OCI-LY3 (cell line): Measurements from ENCODE around the gene IL33.

Experiments used
- H2AFZ ChIP-seq: fragments of 200-600, 300-600 bp; shearing (Covaris generic); 2 replicates; pipeline ENCODE4 v1.6.0; 2014; ENCODE audit warnings: antibody characterized with exemption, low read depth, low read length
- H3K27ac ChIP-seq: fragments of 200-600, 300-600 bp; sonication (generic); 2 replicates; pipeline ENCODE4 v1.5.1; 2014; ENCODE audit warnings: mild to moderate bottlenecking, low read length, moderate library complexity, mixed read lengths
- H3K27me3 ChIP-seq: fragments of 200-600, 300-600 bp; sonication (generic); 2 replicates; pipeline ENCODE4 v1.6.1; 2014; ENCODE audit warnings: low read depth, low read length, mixed read lengths
- H3K36me3 ChIP-seq: fragments of 200-600, 300-600 bp; sonication (generic); replicated peaks from 2 replicates; pipeline ENCODE3; 2014; ENCODE audit warnings: low read depth, low read length, mixed read lengths
- H3K4me1 ChIP-seq: fragments of 300-600, 200-600 bp; sonication (generic); 2 replicates; pipeline ENCODE4 v1.6.1; 2014; ENCODE audit warnings: low read length, mixed read lengths
- H3K4me2 ChIP-seq: fragments of 200-600, 300-600 bp; sonication (generic); 2 replicates; pipeline ENCODE4 v1.6.1; 2014; ENCODE audit warnings: low read length, mixed read lengths
- H3K4me3 ChIP-seq: fragments of 300-600, 200-600 bp; sonication (generic); 2 replicates; pipeline ENCODE4 v1.5.1; 2014; ENCODE audit warnings: antibody characterized with exemption, mild to moderate bottlenecking, low read length, moderate library complexity
- H3K79me2 ChIP-seq: fragments of 300-600, 200-600 bp; shearing (Covaris generic); 2 replicates; pipeline ENCODE4 v1.6.1; 2014; ENCODE audit warnings: mild to moderate bottlenecking, low read length, mixed read lengths
- H3K9ac ChIP-seq: fragments of 300-600, 200-600 bp; shearing (Covaris generic); 2 replicates; pipeline ENCODE4 v1.6.0; 2014; ENCODE audit warnings: mild to moderate bottlenecking, low read length, moderate library complexity
- H3K9me3 ChIP-seq: fragments of 200-600, 300-600 bp; shearing (Covaris generic); 2 replicates; pipeline ENCODE4 v1.6.1; 2014; ENCODE audit warnings: low read length, mixed read lengths; ENCODE audit not compliant: insufficient read depth
- H4K20me1 ChIP-seq: fragments of 200-600, 300-600 bp; sonication (generic); 2 replicates; pipeline ENCODE4 v1.6.1; 2016; ENCODE audit warnings: low read length, mixed read lengths; ENCODE audit not compliant: insufficient read depth
- EZH2phosphoT487 ChIP-seq: fragments of 200-600 bp; shearing (Covaris generic); IDR thresholded peaks from 2 replicates; pipeline ENCODE4 v1.6.1; 2018; ENCODE audit warnings: antibody characterized with exemption, mixed run types, low read depth
- TF ChIP-seq, protein P1 (sequence below): fragments of 200-600, 300-600 bp; sonication (generic); IDR thresholded peaks from 2 replicates; pipeline ENCODE4 v1.5.1; 2014; ENCODE audit warnings: antibody characterized with exemption, low read length, low read depth

IL33 gene

DNA sequence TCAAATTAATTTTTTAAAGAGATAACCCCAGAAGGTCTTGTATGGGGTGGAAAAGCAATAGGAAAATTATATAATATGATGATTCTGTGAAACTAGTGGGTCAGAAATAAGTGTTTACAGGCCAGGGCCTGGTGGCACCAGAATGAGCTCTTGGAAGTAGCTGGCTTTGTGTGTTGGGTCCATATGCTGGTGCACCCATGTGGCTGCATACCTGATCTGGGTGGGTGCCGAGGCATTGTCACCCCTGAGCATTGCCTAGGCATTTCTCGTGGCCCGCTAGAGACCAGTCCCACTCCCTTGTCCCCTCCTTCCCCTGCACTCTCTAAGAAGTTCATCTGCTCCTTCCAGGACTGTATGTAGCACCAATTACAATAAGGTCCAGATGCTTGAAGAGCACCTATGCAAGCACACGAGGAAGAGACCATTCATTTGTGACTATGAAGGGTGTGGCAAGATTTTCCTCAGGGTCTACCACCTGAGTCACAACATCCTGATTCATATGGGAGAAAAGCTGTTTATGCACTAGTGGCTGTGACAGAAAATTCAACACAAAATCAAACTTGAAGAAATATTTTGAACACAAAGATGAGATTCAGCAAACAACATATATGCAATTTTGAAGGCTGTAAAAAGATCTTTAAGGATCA lies 19.8 kb upstream of the IL33 start:
- Histone ChIP-seq H3K36me3 (no peaks in the 10 kb centered on the region), H3K4me1 (no peaks in the 10 kb centered on the region; the same call in 1 of the 2 replicates), H3K9me3 (no peaks in the 10 kb centered on the region; the same call in 1 of the 2 replicates), H4K20me1 (no peaks in the 10 kb centered on the region), H3K9ac (no peak overlapping the region), H3K4me3 (no peak overlapping the region), H3K27ac (no peak overlapping the region), H2AFZ (no peak overlapping the region), H3K79me2 (no peaks in the 10 kb centered on the region), H3K27me3 (no peaks in the 10 kb centered on the region), H3K4me2 (no peak overlapping the region)
- TF ChIP-seq, protein P1, sequence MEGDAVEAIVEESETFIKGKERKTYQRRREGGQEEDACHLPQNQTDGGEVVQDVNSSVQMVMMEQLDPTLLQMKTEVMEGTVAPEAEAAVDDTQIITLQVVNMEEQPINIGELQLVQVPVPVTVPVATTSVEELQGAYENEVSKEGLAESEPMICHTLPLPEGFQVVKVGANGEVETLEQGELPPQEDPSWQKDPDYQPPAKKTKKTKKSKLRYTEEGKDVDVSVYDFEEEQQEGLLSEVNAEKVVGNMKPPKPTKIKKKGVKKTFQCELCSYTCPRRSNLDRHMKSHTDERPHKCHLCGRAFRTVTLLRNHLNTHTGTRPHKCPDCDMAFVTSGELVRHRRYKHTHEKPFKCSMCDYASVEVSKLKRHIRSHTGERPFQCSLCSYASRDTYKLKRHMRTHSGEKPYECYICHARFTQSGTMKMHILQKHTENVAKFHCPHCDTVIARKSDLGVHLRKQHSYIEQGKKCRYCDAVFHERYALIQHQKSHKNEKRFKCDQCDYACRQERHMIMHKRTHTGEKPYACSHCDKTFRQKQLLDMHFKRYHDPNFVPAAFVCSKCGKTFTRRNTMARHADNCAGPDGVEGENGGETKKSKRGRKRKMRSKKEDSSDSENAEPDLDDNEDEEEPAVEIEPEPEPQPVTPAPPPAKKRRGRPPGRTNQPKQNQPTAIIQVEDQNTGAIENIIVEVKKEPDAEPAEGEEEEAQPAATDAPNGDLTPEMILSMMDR, result no peak
- TF ChIP-seq EZH2phosphoT487, result no peak

DNA sequence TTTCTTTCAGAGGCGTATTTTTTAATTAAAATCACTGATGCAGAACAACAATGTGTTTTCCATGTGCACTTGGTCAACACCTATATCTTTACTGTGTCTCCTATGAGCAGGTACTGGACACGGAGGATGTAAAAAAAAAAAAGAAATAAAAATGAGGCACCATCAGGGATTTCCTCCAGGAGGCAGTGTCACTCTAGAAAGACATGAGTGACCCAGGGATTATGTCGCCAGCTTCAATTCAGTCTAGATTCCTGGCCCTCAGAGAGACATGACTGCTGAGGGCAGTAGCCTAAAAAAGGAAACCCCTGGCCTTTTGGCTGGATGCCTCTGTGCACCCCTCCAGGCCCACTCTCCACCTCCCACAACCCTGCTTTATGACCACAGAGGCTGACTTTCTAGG lies 18.3 kb upstream of the IL33 start:
- Histone ChIP-seq H3K4me2 (no peak overlapping the region), H3K27me3 (no peaks in the 10 kb centered on the region), H3K79me2 (no peaks in the 10 kb centered on the region), H3K9ac (no peak overlapping the region), H3K4me1 (no peaks in the 10 kb centered on the region; the same call in 1 of the 2 replicates), H2AFZ (peak overlapping the region; percentile 36; the same call in 1 of the 2 replicates), H4K20me1 (no peaks in the 10 kb centered on the region), H3K27ac (no peak overlapping the region), H3K9me3 (no peaks in the 10 kb centered on the region), H3K36me3 (no peaks in the 10 kb centered on the region), H3K4me3 (no peak overlapping the region)
- TF ChIP-seq, protein P1, result peak; percentile 44
- TF ChIP-seq EZH2phosphoT487, result no peak

DNA sequence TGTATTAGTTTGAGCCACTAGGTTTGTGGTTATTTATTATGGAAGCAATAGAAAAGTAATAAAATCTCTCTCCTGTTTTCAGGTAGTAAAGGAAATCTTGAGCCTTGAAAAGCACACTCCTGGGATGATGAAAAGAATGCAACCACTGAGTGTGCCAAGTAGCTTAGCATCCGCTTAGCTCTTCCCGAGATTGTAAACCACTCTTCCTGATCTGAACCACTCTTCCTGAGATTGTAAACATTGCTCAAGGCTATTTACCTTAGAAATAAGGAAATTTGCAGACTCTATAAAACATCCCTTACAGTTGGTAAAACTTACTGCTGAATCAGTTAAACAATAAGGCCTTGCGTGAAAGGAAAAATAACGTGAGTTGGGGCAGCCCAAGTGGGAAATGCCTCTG lies 17.4 kb upstream of the IL33 start:
- Histone ChIP-seq H2AFZ (no peak overlapping the region), H3K36me3 (no peaks in the 10 kb centered on the region), H3K27ac (no peak overlapping the region)

DNA sequence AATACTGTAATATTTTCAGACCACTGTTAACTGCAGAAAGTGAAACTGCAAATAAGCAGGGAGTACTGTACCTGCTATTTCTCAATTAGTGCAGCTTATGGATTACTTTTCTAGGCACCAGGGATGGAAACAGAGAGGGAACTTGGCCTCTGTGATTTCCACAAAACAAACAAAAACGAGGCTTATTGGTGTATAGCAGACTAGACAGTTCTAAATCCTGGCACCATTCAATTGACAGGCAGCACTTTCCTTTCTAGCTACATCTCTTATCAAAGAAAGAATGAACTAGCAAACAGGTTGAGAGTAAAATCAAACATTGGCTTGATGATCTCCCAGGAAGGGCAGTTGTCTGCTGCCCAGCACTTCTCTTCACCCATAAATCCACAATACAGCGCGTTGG lies 16.0 kb upstream of the IL33 start:
- no peak overlapping the region for H2AFZ ChIP-seq
- H3K4me2 ChIP-seq, result no peak overlapping the region

More for the DNA sequence above, 17.4 kb upstream of the IL33 start:
- no peak overlapping the region for H3K4me3 ChIP-seq
- H3K79me2 ChIP-seq, result no peaks in the 10 kb centered on the region
- no peak overlapping the region for H3K9ac ChIP-seq
- H3K27me3 ChIP-seq, result no peaks in the 10 kb centered on the region
- no peaks in the 10 kb centered on the region; the same call in 1 of the 2 replicates for H3K4me1 ChIP-seq
- TF ChIP-seq, protein P1, result no peak
- no peak for TF ChIP-seq EZH2phosphoT487
- H4K20me1 ChIP-seq, result no peaks in the 10 kb centered on the region
- no peaks in the 10 kb centered on the region for H3K9me3 ChIP-seq
- no peak overlapping the region for H3K4me2 ChIP-seq

More for the DNA sequence above, 16.0 kb upstream of the IL33 start:
- H3K4me1 ChIP-seq, result no peaks in the 10 kb centered on the region; the same call in 1 of the 2 replicates
- H4K20me1 ChIP-seq, result no peaks in the 10 kb centered on the region
- H3K4me3 ChIP-seq, result no peak overlapping the region
- H3K27ac ChIP-seq, result no peak overlapping the region
- no peaks in the 10 kb centered on the region for H3K9me3 ChIP-seq
- TF ChIP-seq, protein P1, result no peak
- H3K27me3 ChIP-seq, result no peaks in the 10 kb centered on the region
- H3K9ac ChIP-seq, result no peak overlapping the region
- H3K79me2 ChIP-seq, result no peaks in the 10 kb centered on the region
- no peaks in the 10 kb centered on the region for H3K36me3 ChIP-seq
